HepG2 (cell line): ENCODE results near the gene TP63. TPM values are rescaled to one million over a fixed set of nuclear protein-coding genes. Genes with fewer than 3 reads are reported as not detected.
A peak's percentile ranks its signal among the peaks of the same experiment; 100 is the strongest.

Source experiments
- ATAC-seq: fragments of 200-7000 bp; cut with Tn5 transposase; 3 replicates; pipeline ENCODE4 v1.9.1; 2020; ENCODE audit warnings: mild to moderate bottlenecking, moderate library complexity
- BruUV-seq: library from RNA; stranded (reverse); fragments of 400-500 nt; replicated peaks from 2 replicates; lab custom pipeline; 2021; lab: Mats Ljungman, UMichigan
- CTCF ChIA-PET: fragments of 300-600 bp; formaldehyde crosslinking; extraction: SDS; loops from one replicate; lab custom pipeline; 2021; ENCODE audit warnings: low total read pairs, inconsistent platforms, low intra/inter-chr PET ratio; lab: Yijun Ruan, JAX
- POLR2A ChIA-PET: fragments of 350-600 bp; sonication (Branson Sonifier 250); formaldehyde crosslinking; loops from one replicate; lab custom pipeline; 2020; ENCODE audit warnings: antibody characterized with exemption, inconsistent platforms; lab: Yijun Ruan, JAX
- DNase-seq: peaks from one replicate; pipeline ENCODE4 v3.0.0-alpha.2; 2015; ENCODE audit warnings: low spot score
- FAIRE-seq: peaks from 3 replicates; lab custom pipeline; 2011; peaks lifted over from hg19 to GRCh38; lab: Jason Lieb, UNC
- H2AFZ ChIP-seq: one replicate; pipeline ENCODE4 v1.6.1; 2011; ENCODE audit warnings: low read length, inconsistent platforms
- H3K27ac ChIP-seq: fragments of 300-600 bp; 3 replicates; pipeline ENCODE4 v1.8.0; 2011; ENCODE audit warnings: mixed run types, mild to moderate bottlenecking, mixed read lengths, low read length, inconsistent platforms; ENCODE audit not compliant: insufficient read depth; ENCODE audit errors: extremely low read length
- H3K27me3 ChIP-seq, 2 experiments: fragments of 200-600 bp in 1 of 2; 2 replicates in 1 of 2; 3 replicates in 1 of 2; pipeline versions ENCODE4 v1.6.0 to v1.8.0; 2011; ENCODE audit warnings: low read length in 2 of 2, mild to moderate bottlenecking in 2 of 2, moderate library complexity in 2 of 2, inconsistent platforms in 1 of 2; ENCODE audit not compliant: insufficient read depth in 2 of 2, control insufficient read depth in 1 of 2
- H3K36me3 ChIP-seq, 2 experiments: fragments of 200-600 bp in 1 of 2; replicated peaks in 1 of 2; 2 replicates in 1 of 2; 3 replicates in 1 of 2; pipeline versions ENCODE4 v1.5.1 to v1.8.0; 2011; ENCODE audit warnings: low read length in 2 of 2, inconsistent platforms in 1 of 2; ENCODE audit not compliant: insufficient read depth in 2 of 2, control insufficient read depth in 1 of 2
- H3K4me1 ChIP-seq: 2 replicates; pipeline ENCODE4 v1.5.1; 2012; ENCODE audit warnings: low read length, inconsistent platforms; ENCODE audit not compliant: insufficient read depth
- H3K4me2 ChIP-seq: 2 replicates; pipeline ENCODE4 v1.6.0; 2011; ENCODE audit warnings: low read depth, low read length, inconsistent platforms
- H3K4me3 ChIP-seq, 3 experiments: fragments of 200-600 bp in 1 of 3; sonication (generic), shearing (Covaris generic) in 1 of 3; replicated peaks in 1 of 3; 2 replicates each; pipeline ENCODE4 v1.5.1; 2011 to 2016; ENCODE audit warnings: low read length in 3 of 3, inconsistent platforms in 2 of 3, low read depth in 2 of 3, mild to moderate bottlenecking in 2 of 3, control low read depth in 1 of 3, mixed read lengths in 1 of 3; ENCODE audit not compliant: insufficient read depth in 1 of 3
- H3K79me2 ChIP-seq: one replicate; pipeline ENCODE4 v1.6.1; 2011; ENCODE audit warnings: low read length, inconsistent platforms; ENCODE audit not compliant: insufficient read depth
- H3K9ac ChIP-seq: 2 replicates; pipeline ENCODE4 v1.6.0; 2011; ENCODE audit warnings: mild to moderate bottlenecking, low read depth, low read length, inconsistent platforms; ENCODE audit not compliant: insufficient read depth
- H3K9me3 ChIP-seq: 2 replicates; pipeline ENCODE4 v1.5.1; 2012; ENCODE audit warnings: mild to moderate bottlenecking, low read length
- H4K20me1 ChIP-seq: 2 replicates; pipeline ENCODE4 v1.6.0; 2011; ENCODE audit warnings: inconsistent platforms, mild to moderate bottlenecking, low read length, moderate library complexity; ENCODE audit not compliant: insufficient read depth
- AHDC1 ChIP-seq: sonication (generic); formaldehyde crosslinking; IDR thresholded peaks from 2 replicates; pipeline ENCODE4 v1.5.1; 2020; ENCODE audit warnings: mild to moderate bottlenecking, missing genetic modification reagents, borderline replicate concordance
- ZNF18 ChIP-seq: sonication (generic); formaldehyde crosslinking; IDR thresholded peaks from 2 replicates; pipeline ENCODE4 v1.8.0; 2022; ENCODE audit warnings: mild to moderate bottlenecking, missing genetic modification reagents; ENCODE audit not compliant: insufficient replicate concordance
- ZNF580 ChIP-seq: IDR thresholded peaks from 2 replicates; pipeline ENCODE4 v1.6.1; 2016; ENCODE audit warnings: low read depth, borderline replicate concordance
- WGBS: methylation state at CpG from one replicate; pipeline ENCODE4 v1.1.6; 2017; ENCODE audit warnings: low lambda C conversion rate; 5-methylcytosine and 5-hydroxymethylcytosine counted together
- in situ Hi-C: cut with HindIII; loops from 2 replicates; pipeline ENCODE4 v1.10.0; 2017; ENCODE audit warnings: low pct_unique_long_range_greater_than_20kb; ENCODE audit not compliant: extremely low pct_ligation_motif_present
- intact Hi-C: fragments of 100-400 bp; cut with micrococcal nuclease; formaldehyde crosslinking; loops from one replicate; pipeline ENCODE4 v1.10.0; 2022; ENCODE audit not compliant: unreplicated experiment
- polyA plus RNA-seq, 8 experiments: library from polyadenylated mRNA; depleted of rRNA in 3 of 8; stranded (reverse) in 7 of 8; unstranded in 1 of 8; fragments of >200 nt; fragmentation: Illumina TruSeq in 4 of 8; extraction: Trizol in 4 of 8; gene quantifications; 2 replicates each; pipeline versions ENCODE4 v1.2.1 to v1.2.3, GENCODE V29; 2011 to 2016; ENCODE audit warnings: low read depth in 4 of 8, missing spikeins in 1 of 8, mixed read lengths in 1 of 8; ENCODE audit not compliant: insufficient read depth in 1 of 8
- total RNA-seq, 5 experiments: library from RNA; depleted of rRNA; stranded (reverse); fragments of >200 nt; fragmentation: Illumina TruSeq; extraction: Trizol; gene quantifications; 2 replicates each; pipeline ENCODE4 v1.2.3, GENCODE V29; 2016; ENCODE audit warnings: low read depth in 1 of 5

The TP63 gene
- total and polyA plus RNA-seq, 2 of the 13 experiments (the other 11 are each of a cell fraction or from before 2014, with no cell fraction given) = not detected

GRCh38 chr3:189710620-189711402 lies 79.6 kb downstream of the TP63 start:
- H3K4me3 ChIP-seq = no peak overlapping the region
- H3K27ac ChIP-seq = no peak overlapping the region
- ATAC-seq = no peak
- CTCF ChIA-PET = no interaction called here
- H3K9me3 ChIP-seq = no peaks in the 10 kb centered on the region
- no peaks in the 10 kb centered on the region for H3K27me3 ChIP-seq
- POLR2A ChIA-PET = no interaction called here
- FAIRE-seq = no peak
- intact Hi-C loops = no loop called here
- no peak for DNase-seq
- no peaks in the 10 kb centered on the region for H4K20me1 ChIP-seq
- no peak overlapping the region for H3K9ac ChIP-seq
- in situ Hi-C loops = no loop called here
- no peaks in the 10 kb centered on the region for H3K4me1 ChIP-seq
- TF ChIP-seq ZNF18 (CRISPR knock-in tag) = no peak
- TF ChIP-seq ZNF580 (CRISPR knock-in tag) = no peak
- no TSS peak for BruUV-seq
- no peaks in the 10 kb centered on the region for H3K79me2 ChIP-seq
- H3K4me2 ChIP-seq = no peak overlapping the region
- H3K36me3 ChIP-seq = no peaks in the 10 kb centered on the region
- H2AFZ ChIP-seq = no peak overlapping the region

GRCh38 chr3:189712906-189713483 lies 81.8 kb downstream of the TP63 start:
- FAIRE-seq (no peak), DNase-seq (peak; percentile 7), ATAC-seq (peak; percentile 59; the same call in 2 of the 3 replicates)
- H4K20me1 ChIP-seq = no peaks in the 10 kb centered on the region
- no peak overlapping the region for H3K4me2 ChIP-seq
- H3K36me3 ChIP-seq = no peaks in the 10 kb centered on the region
- no peaks in the 10 kb centered on the region for H3K27me3 ChIP-seq
- intact Hi-C loops = no loop called here
- no peak overlapping the region for H3K4me3 ChIP-seq
- no peak overlapping the region for H3K9ac ChIP-seq
- in situ Hi-C loops = no loop called here
- CTCF ChIA-PET = no interaction called here
- no peaks in the 10 kb centered on the region for H3K79me2 ChIP-seq
- H3K27ac ChIP-seq = no peak overlapping the region
- WGBS = 0% methylated on average over 2 of the region's 2 CpGs
- POLR2A ChIA-PET = no interaction called here
- no peaks in the 10 kb centered on the region for H3K9me3 ChIP-seq
- no TSS peak for BruUV-seq
- H2AFZ ChIP-seq = no peak overlapping the region
- no peaks in the 10 kb centered on the region for H3K4me1 ChIP-seq
- TF ChIP-seq AHDC1 (CRISPR knock-in tag) = peak; percentile 43; the same call in 1 of the 2 replicates
